Esophagus (tissue), 2 donors: ENCODE measurements around the gene UROC1. TPM values are rescaled to one million over a fixed set of nuclear protein-coding genes. Genes with fewer than 3 reads are reported as not detected.

Experiments
- H3K27ac ChIP-seq, 2 donors: one replicate each; pipeline ENCODE4 v1.5.1; 2013; ENCODE audit warnings: low read depth in 2 of 2, mild to moderate bottlenecking in 2 of 2, inconsistent platforms in 1 of 2, low read length in 1 of 2, moderate library complexity in 1 of 2
- H3K27me3 ChIP-seq, 2 donors: one replicate each; pipeline ENCODE4 v1.6.1; 2013; ENCODE audit warnings: low read length in 2 of 2, control low read depth in 1 of 2, mild to moderate bottlenecking in 1 of 2; ENCODE audit not compliant: insufficient read depth in 2 of 2, control insufficient read depth in 1 of 2
- H3K36me3 ChIP-seq, 2 donors: one replicate each; pipeline ENCODE4 v1.6.1; 2013; ENCODE audit warnings: low read length in 1 of 2; ENCODE audit not compliant: control insufficient read depth in 2 of 2, insufficient read depth in 2 of 2
- H3K4me1 ChIP-seq, 2 donors: one replicate each; pipeline ENCODE4 v1.6.1; 2013; ENCODE audit warnings: low read length in 1 of 2; ENCODE audit not compliant: control insufficient read depth in 2 of 2, insufficient read depth in 2 of 2
- H3K4me3 ChIP-seq, 2 donors: one replicate each; pipeline ENCODE4 v1.5.1; 2013; ENCODE audit warnings: low read length in 2 of 2, mild to moderate bottlenecking in 2 of 2, low read depth in 1 of 2, moderate library complexity in 1 of 2
- H3K9me3 ChIP-seq, 2 donors: one replicate each; pipeline ENCODE4 v1.6.1; 2013; ENCODE audit warnings: mild to moderate bottlenecking in 2 of 2, low read depth in 1 of 2, low read length in 1 of 2, moderate library complexity in 1 of 2; ENCODE audit not compliant: control insufficient read depth in 2 of 2, insufficient read depth in 1 of 2
- WGBS, 2 donors: extraction: QIAGEN DNeasy Blood & Tissue Kit; methylation state at CpG; one replicate each; pipeline ENCODE4 v1.1.7; 2013; 5-methylcytosine and 5-hydroxymethylcytosine counted together
- polyA plus RNA-seq, 2 donors: library from polyadenylated mRNA; stranded (reverse); fragments of 200-250 nt; gene quantifications; one replicate each; pipeline ENCODE4 v1.2.3, GENCODE V29; 2013
- donor health status: healthy with polysubstance abuse.
- donor health status: Bipolar disorder and iron deficiency.

UROC1 gene
- polyA plus RNA-seq, 2 donors, result not detected

GRCh38 chr3:126517986-126518778 is 609 bp upstream of the UROC1 start:
- Histone ChIP-seq H3K4me3 (no peak overlapping the region), H3K27ac (no peak overlapping the region), H3K36me3 (no peaks in the 10 kb centered on the region), H3K4me1 (peaks cover 0 to 2% of the 10 kb centered on the region in 2 donors), H3K9me3 (no peaks in the 10 kb centered on the region), H3K27me3 (no peaks in the 10 kb centered on the region)
- WGBS, 2 donors, result 84% methylated on average over 14 to 15 of the region's 15 CpGs

DNA sequence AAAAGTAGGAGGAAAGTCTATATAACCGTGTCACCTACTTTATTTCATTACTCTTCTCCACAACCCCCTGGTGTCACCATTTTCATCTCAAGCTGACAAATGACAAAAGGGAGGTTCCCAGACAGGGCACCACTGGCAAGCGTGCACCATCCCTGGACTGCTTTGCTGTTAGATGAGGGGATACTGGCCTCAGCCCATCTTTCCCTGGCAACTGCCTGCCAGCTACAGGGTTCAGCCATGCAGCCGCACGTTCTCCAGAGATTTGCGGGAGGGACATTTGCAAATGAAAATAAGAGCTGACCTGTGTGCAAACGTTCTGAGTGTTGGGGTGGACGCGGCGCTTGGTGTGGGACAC is 660 bp downstream of the UROC1 start:
- H3K4me1 ChIP-seq, result peaks cover 0 to 3% of the 10 kb centered on the region in 2 donors
- 81 to 83% methylated on average over 9 of the region's 9 CpGs for WGBS, 2 donors
- H3K27me3 ChIP-seq, result no peaks in the 10 kb centered on the region
- H3K9me3 ChIP-seq, result no peaks in the 10 kb centered on the region
- no peak overlapping the region for H3K4me3 ChIP-seq
- no peak overlapping the region for H3K27ac ChIP-seq
- H3K36me3 ChIP-seq, result no peaks in the 10 kb centered on the region

DNA sequence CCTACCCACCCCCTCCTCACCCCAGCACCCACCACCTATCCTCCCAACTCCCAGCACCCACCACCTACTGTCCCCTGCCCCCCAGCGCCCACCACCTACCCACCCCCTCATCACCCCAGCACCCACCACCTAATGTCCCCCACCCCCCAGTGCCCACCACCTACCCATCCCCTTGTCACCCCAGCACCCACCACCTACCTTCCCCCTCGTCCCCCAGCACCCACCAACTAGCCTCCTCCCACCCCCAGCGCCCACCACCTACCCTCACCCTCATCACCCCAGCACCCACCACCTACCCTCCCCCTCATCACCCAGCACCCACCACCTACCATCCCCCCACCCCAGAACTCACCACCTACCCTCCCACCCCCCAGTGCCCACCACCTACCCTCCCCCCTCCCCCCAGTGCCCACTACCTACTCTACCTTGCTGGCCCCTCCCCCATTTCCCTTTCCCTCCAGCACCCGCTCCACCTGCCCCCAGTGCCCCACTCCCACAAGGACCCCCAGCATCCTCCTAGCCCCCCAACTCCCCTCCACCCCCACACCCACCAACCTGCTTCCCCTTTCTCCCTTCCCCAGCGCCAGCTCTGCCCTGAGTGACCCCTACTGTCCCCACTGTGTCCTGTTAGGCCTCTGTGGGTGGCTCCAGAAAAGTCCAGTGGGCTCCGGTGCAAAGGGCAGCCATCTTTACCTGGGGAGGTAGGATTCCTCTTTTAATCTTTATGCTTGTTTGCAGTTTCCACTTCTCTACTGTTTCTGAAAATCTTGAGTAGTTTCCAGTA is 1.2 kb downstream of the UROC1 start:
- Histone ChIP-seq H3K4me1 (peaks cover 0 to 3% of the 10 kb centered on the region in 2 donors), H3K27ac (no peak overlapping the region), H3K4me3 (no peak overlapping the region), H3K36me3 (no peaks in the 10 kb centered on the region), H3K9me3 (no peaks in the 10 kb centered on the region), H3K27me3 (no peaks in the 10 kb centered on the region)
- WGBS, 2 donors, result 82 to 90% methylated on average over 6 of the region's 6 CpGs

DNA sequence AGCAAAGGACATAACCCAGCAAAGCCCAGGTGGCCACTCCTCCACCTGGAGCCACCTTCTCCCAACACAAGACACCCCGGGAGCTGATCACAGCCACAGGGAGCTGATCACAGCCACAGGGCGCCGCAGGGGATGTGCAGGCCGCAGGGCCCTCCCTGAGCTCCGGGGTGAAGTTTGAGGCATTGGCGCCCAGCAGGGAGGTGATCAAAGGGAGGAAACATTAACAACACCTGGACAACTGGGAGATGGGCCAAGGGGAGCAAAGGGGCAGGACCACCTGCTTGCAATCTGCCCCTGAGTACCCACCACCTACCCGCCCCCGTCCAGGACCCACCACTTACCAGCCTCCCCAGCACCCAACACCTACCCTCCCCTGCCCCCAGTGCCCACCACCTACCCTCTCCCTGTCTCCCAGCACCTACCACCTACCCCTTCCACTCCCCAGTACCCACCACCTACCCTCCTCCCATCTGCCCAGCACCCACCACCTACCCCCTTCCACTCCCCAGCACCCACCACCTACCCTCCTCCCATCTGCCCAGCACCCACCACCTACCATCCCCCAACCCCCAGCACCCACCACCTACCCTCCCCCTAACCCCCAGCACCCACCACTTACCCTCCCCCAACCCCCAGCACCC is 2.4 kb downstream of the UROC1 start:
- H3K27me3 ChIP-seq, result no peaks in the 10 kb centered on the region
- no peaks in the 10 kb centered on the region for H3K9me3 ChIP-seq
- no peak overlapping the region for H3K4me3 ChIP-seq
- peaks cover 0 to 3% of the 10 kb centered on the region in 2 donors for H3K4me1 ChIP-seq
- no peaks in the 10 kb centered on the region for H3K36me3 ChIP-seq
- WGBS, 2 donors, result 78 to 83% methylated on average over 6 to 8 of the region's 8 CpGs
- no peak overlapping the region for H3K27ac ChIP-seq

GRCh38 chr3:126514161-126514560 is 3.4 kb downstream of the UROC1 start:
- Histone ChIP-seq H3K9me3 (no peaks in the 10 kb centered on the region), H3K4me3 (no peak overlapping the region), H3K27me3 (no peaks in the 10 kb centered on the region), H3K36me3 (no peaks in the 10 kb centered on the region), H3K4me1 (peaks cover 0 to 7% of the 10 kb centered on the region in 2 donors), H3K27ac (no peak overlapping the region)
- 85 to 88% methylated on average over 11 of the region's 11 CpGs for WGBS, 2 donors

DNA sequence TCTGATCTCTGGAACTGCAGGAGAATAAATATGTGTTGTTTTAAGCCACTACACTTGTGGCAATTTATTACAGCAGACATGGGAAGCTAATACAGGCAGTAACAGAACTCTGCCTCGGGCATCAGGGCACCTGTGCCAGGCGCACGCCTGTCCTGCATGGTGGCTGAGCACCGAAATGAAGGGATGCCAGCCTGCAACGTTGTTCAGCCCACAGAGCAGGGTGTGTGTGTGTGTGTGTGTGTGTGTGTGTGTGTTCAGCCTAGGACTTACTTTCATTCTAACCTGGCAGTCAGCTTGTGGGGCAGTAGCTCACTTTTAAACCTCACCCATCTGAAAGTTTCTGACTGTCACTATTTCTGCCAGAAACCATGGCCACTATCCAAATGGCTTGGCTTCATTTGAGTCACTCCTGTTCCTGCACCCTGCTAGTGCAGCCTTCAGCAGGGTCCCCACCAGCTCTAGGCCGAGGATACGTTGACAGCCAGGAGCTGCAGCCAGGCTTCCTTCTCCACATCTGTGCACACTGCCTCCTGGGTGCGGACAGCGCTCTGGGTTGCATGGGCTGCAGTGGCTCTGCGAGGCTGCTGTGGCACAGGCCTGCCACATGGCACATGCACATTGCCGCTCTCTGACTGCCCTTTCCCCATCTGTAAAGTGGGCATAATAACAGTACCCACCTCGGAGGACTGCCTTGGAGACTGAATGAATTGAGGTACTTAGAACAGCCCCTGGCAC is 4.5 kb downstream of the UROC1 start:
- H3K27me3 ChIP-seq, result no peaks in the 10 kb centered on the region
- H3K36me3 ChIP-seq, result no peaks in the 10 kb centered on the region
- WGBS, 2 donors, result 55 to 66% methylated on average over 12 of the region's 12 CpGs
- no peak overlapping the region for H3K27ac ChIP-seq
- no peak overlapping the region for H3K4me3 ChIP-seq
- H3K9me3 ChIP-seq, result no peaks in the 10 kb centered on the region
- H3K4me1 ChIP-seq, result peaks cover 0 to 7% of the 10 kb centered on the region in 2 donors

DNA sequence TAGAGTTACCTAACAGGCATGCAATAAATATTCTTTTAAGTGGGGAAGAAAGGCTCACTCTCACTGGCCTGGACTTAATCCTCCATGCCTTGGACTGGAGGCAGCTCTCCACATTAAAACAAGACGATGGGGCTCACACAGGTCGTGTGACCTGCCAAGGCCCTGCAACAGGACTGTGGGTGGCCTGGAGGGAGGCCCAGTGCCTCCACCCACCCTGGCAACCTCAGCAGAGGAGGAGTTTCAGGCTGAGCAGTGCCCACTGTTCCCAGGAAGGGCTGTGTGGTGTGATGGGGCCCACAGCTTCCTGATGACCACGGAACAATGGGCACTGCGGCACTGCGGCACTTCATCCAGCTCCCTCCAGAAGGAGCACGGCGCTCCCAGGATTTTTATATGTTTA is 5.5 kb downstream of the UROC1 start:
- Histone ChIP-seq H3K27ac (no peak overlapping the region), H3K4me1 (peaks cover 0 to 7% of the 10 kb centered on the region in 2 donors), H3K36me3 (no peaks in the 10 kb centered on the region), H3K4me3 (no peak overlapping the region), H3K27me3 (no peaks in the 10 kb centered on the region), H3K9me3 (no peaks in the 10 kb centered on the region)
- WGBS, 2 donors, result 62 to 72% methylated on average over 7 of the region's 7 CpGs

GRCh38 chr3:126511291-126511690 is 6.3 kb downstream of the UROC1 start:
- 63 to 76% methylated on average over 7 of the region's 7 CpGs for WGBS, 2 donors
- H3K4me1 ChIP-seq, result peaks cover 0 to 7% of the 10 kb centered on the region in 2 donors
- H3K27ac ChIP-seq, result no peak overlapping the region
- no peaks in the 10 kb centered on the region for H3K9me3 ChIP-seq
- no peak overlapping the region for H3K4me3 ChIP-seq
- no peaks in the 10 kb centered on the region for H3K36me3 ChIP-seq
- no peaks in the 10 kb centered on the region for H3K27me3 ChIP-seq

DNA sequence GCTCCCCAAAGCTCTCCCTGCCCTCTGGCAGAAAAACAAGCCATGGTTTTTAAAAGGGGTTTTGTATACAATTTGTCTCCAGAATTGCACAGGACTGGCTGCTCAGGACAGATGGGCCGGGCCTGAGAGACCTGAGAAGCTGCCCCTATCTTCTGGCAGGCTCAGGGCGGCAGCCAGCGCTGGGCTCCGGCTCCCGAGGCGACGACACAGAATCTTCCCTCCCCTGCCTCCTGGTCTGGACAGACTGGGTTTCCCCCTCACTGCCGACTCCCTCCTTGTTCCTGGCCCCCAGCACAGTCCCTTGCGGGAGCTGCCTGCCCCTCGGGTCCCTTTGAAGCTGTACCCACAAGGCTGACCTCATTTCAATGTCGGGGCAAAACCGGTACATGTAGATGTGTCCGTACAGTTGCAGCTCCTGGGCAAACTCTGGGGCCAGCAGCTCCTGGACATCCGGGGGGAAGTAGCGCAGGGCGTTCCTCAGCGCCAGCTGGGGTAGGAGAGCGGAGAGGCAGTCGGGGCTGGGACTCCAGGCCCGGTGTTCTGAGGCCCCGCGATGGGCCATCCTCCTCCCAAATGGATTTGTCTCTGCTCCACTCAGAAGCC is 7.2 kb downstream of the UROC1 start:
- no peaks in the 10 kb centered on the region for H3K36me3 ChIP-seq
- H3K4me3 ChIP-seq, result no peak overlapping the region
- peaks cover 0 to 7% of the 10 kb centered on the region in 2 donors for H3K4me1 ChIP-seq
- 62 to 74% methylated on average over 22 of the region's 22 CpGs for WGBS, 2 donors
- H3K9me3 ChIP-seq, result no peaks in the 10 kb centered on the region
- no peak overlapping the region for H3K27ac ChIP-seq
- H3K27me3 ChIP-seq, result no peaks in the 10 kb centered on the region
